ENCODE measurements around the gene TEX53.

Gene TEX53

GRCh38 chr9:114680259-114681001, 22.8 kb upstream of the TEX53 start:
- H3K36me3 ChIP-seq (replicated peaks), result no peaks in the 10 kb centered on the region
- H3K4me3 ChIP-seq (ENCODE audit: low read depth, low read length), result no peak overlapping the region
- DNase-seq, result no peak
- H3K27me3 ChIP-seq (replicated peaks), result no peaks in the 10 kb centered on the region
- in situ Hi-C loops (cut with HindIII; ENCODE audit: low pct_ligation_motif_present, low sequenced_read_pairs), result loop anchor here (25.0 kb wide), 1 partner anchor 332 kb away; no protein-coding TSS in a partner anchor
- no peak for TF ChIP-seq CTCF (IDR thresholded peaks at IDR 0.05; ENCODE audit: low read depth, low read length, missing control alignments)
- H3K27ac ChIP-seq, result no peak overlapping the region

- DNase-seq, result no peak
- no peak for TF ChIP-seq CTCF (IDR thresholded peaks at IDR 0.05; ENCODE audit: low read depth, low read length, missing control alignments)
- Histone ChIP-seq H3K27me3 (replicated peaks) (no peaks in the 10 kb centered on the region), H3K27ac (no peak overlapping the region), H3K4me3 (ENCODE audit: low read depth, low read length) (no peak overlapping the region), H3K36me3 (replicated peaks) (no peaks in the 10 kb centered on the region)
- in situ Hi-C loops (cut with HindIII; ENCODE audit: low pct_ligation_motif_present, low sequenced_read_pairs), result loop anchor here (10.0 to 25.0 kb wide), 2 partner anchors 56 to 334 kb away; no protein-coding TSS in a partner anchor
These were observed 21.2 kb upstream of the TEX53 start for GRCh38 chr9:114678795-114679194.

GRCh38 chr9:114678130-114678529, 20.5 kb upstream of the TEX53 start:
- DNase-seq, result no peak
- no peak overlapping the region for H3K4me3 ChIP-seq (ENCODE audit: low read depth, low read length)
- peak overlapping the region; percentile 68 for H3K27ac ChIP-seq
- TF ChIP-seq CTCF (IDR thresholded peaks at IDR 0.05; ENCODE audit: low read depth, low read length, missing control alignments), result no peak
- in situ Hi-C loops (cut with HindIII; ENCODE audit: low pct_ligation_motif_present, low sequenced_read_pairs), result loop anchor here (10.0 to 25.0 kb wide), 2 partner anchors 57 to 334 kb away; no protein-coding TSS in a partner anchor
- no peaks in the 10 kb centered on the region for H3K27me3 ChIP-seq (replicated peaks)
- no peaks in the 10 kb centered on the region for H3K36me3 ChIP-seq (replicated peaks)

GRCh38 chr9:114677418-114677817, 19.8 kb upstream of the TEX53 start:
- peak overlapping the region; percentile 68 for H3K27ac ChIP-seq
- H3K27me3 ChIP-seq (replicated peaks), result no peaks in the 10 kb centered on the region
- TF ChIP-seq CTCF (IDR thresholded peaks at IDR 0.05; ENCODE audit: low read depth, low read length, missing control alignments), result no peak
- in situ Hi-C loops (cut with HindIII; ENCODE audit: low pct_ligation_motif_present, low sequenced_read_pairs), result loop anchor here (10.0 to 25.0 kb wide), 2 partner anchors 57 to 335 kb away; no protein-coding TSS in a partner anchor
- peak; percentile 100 for DNase-seq
- no peaks in the 10 kb centered on the region for H3K36me3 ChIP-seq (replicated peaks)
- no peak overlapping the region for H3K4me3 ChIP-seq (ENCODE audit: low read depth, low read length)

GRCh38 chr9:114676901-114677300, 19.3 kb upstream of the TEX53 start:
- DNase-seq, result no peak
- Histone ChIP-seq H3K4me3 (ENCODE audit: low read depth, low read length) (no peak overlapping the region), H3K36me3 (replicated peaks) (no peaks in the 10 kb centered on the region), H3K27ac (peak overlapping the region; percentile 40), H3K27me3 (replicated peaks) (no peaks in the 10 kb centered on the region)
- TF ChIP-seq CTCF (IDR thresholded peaks at IDR 0.05; ENCODE audit: low read depth, low read length, missing control alignments), result no peak
- in situ Hi-C loops (cut with HindIII; ENCODE audit: low pct_ligation_motif_present, low sequenced_read_pairs), result loop anchor here (10.0 to 25.0 kb wide), 2 partner anchors 58 to 335 kb away; no protein-coding TSS in a partner anchor

Data from brain microvascular endothelial cell (primary cell).